Muscle layer of duodenum (tissue), 2 donors: ENCODE data around the gene PER2.

Source experiments
- H3K27ac ChIP-seq: one replicate; pipeline ENCODE4 v1.7.0; 2013; ENCODE audit warnings: mild to moderate bottlenecking, low read length
- H3K27me3 ChIP-seq: one replicate; pipeline ENCODE4 v1.7.0; 2013; ENCODE audit warnings: low read depth, mild to moderate bottlenecking, control low read depth, low read length
- H3K36me3 ChIP-seq, 2 donors: one replicate each; pipeline ENCODE4 v1.7.0; 2013; ENCODE audit warnings: low read length in 2 of 2, control low read depth in 1 of 2, mild to moderate bottlenecking in 1 of 2; ENCODE audit not compliant: insufficient read depth in 2 of 2, control insufficient read depth in 1 of 2
- H3K4me1 ChIP-seq, 2 donors: one replicate each; pipeline ENCODE4 v1.7.0; 2013; ENCODE audit warnings: low read length in 2 of 2, mild to moderate bottlenecking in 2 of 2, control low read depth in 1 of 2, moderate library complexity in 1 of 2; ENCODE audit not compliant: insufficient read depth in 2 of 2, control insufficient read depth in 1 of 2
- H3K4me3 ChIP-seq, 2 donors: one replicate each; pipeline ENCODE4 v1.7.0; 2013; ENCODE audit warnings: low read length in 2 of 2, low read depth in 1 of 2, mild to moderate bottlenecking in 1 of 2
- H3K9me3 ChIP-seq, 2 donors: one replicate each; pipeline ENCODE4 v1.7.0; 2013; ENCODE audit warnings: low read length in 2 of 2, control low read depth in 1 of 2, mild to moderate bottlenecking in 1 of 2; ENCODE audit not compliant: control insufficient read depth in 1 of 2
- donor health status: healthy.

Gene PER2

GRCh38 chr2:238294393-238295143, 6.2 kb upstream of the PER2 start:
- Histone ChIP-seq H3K4me1 (peaks cover 4 to 5% of the 10 kb centered on the region in 2 donors), H3K27me3 (no peaks in the 10 kb centered on the region), H3K27ac (no peak overlapping the region), H3K9me3 (no peaks in the 10 kb centered on the region), H3K36me3 (no peaks in the 10 kb centered on the region), H3K4me3 (no peak overlapping the region)

- no peak overlapping the region for H3K4me3 ChIP-seq
- H3K36me3 ChIP-seq, result no peaks in the 10 kb centered on the region
- H3K4me1 ChIP-seq, result peaks cover 8 to 9% of the 10 kb centered on the region in 2 donors
- H3K27me3 ChIP-seq, result no peaks in the 10 kb centered on the region
- no peaks in the 10 kb centered on the region for H3K9me3 ChIP-seq
- H3K27ac ChIP-seq, result no peak overlapping the region
Observed at GRCh38 chr2:238294046-238294392, 5.6 kb upstream of the PER2 start.

GRCh38 chr2:238291550-238292281, 3.3 kb upstream of the PER2 start:
- H3K4me1 ChIP-seq, result peaks cover 13 to 16% of the 10 kb centered on the region in 2 donors
- no peaks in the 10 kb centered on the region for H3K27me3 ChIP-seq
- no peak overlapping the region for H3K27ac ChIP-seq
- peaks cover 0 to 7% of the 10 kb centered on the region in 2 donors for H3K36me3 ChIP-seq
- no peaks in the 10 kb centered on the region for H3K9me3 ChIP-seq
- H3K4me3 ChIP-seq, result no peak overlapping the region

- H3K4me3 ChIP-seq, result no peak overlapping the region
- H3K27ac ChIP-seq, result peak overlapping the region; percentile 75
- peaks cover 19 to 23% of the 10 kb centered on the region in 2 donors for H3K4me1 ChIP-seq
- H3K9me3 ChIP-seq, result no peaks in the 10 kb centered on the region
- H3K36me3 ChIP-seq, result peaks cover 0 to 13% of the 10 kb centered on the region in 2 donors
- H3K27me3 ChIP-seq, result no peaks in the 10 kb centered on the region
Observed at GRCh38 chr2:238290715-238291549, 2.5 kb upstream of the PER2 start.

- Histone ChIP-seq H3K27me3 (no peaks in the 10 kb centered on the region), H3K4me1 (peaks cover 25 to 32% of the 10 kb centered on the region in 2 donors), H3K4me3 (no peak overlapping the region), H3K27ac (peak overlapping the region; percentile 83), H3K9me3 (no peaks in the 10 kb centered on the region), H3K36me3 (peaks cover 0 to 14% of the 10 kb centered on the region in 2 donors)
Observed at GRCh38 chr2:238290091-238290509, 1.7 kb upstream of the PER2 start.

GRCh38 chr2:238289574-238289973, 1.2 kb upstream of the PER2 start:
- Histone ChIP-seq H3K27ac (peak overlapping the region; percentile 83), H3K27me3 (no peaks in the 10 kb centered on the region), H3K4me1 (peaks cover 26 to 35% of the 10 kb centered on the region in 2 donors), H3K36me3 (peaks cover 0 to 14% of the 10 kb centered on the region in 2 donors), H3K4me3 (peak overlapping the region; percentile 60 to 82), H3K9me3 (no peaks in the 10 kb centered on the region)

- Histone ChIP-seq H3K27ac (peak overlapping the region; percentile 83), H3K27me3 (no peaks in the 10 kb centered on the region), H3K9me3 (no peaks in the 10 kb centered on the region), H3K36me3 (peaks cover 0 to 14% of the 10 kb centered on the region in 2 donors), H3K4me3 (peak overlapping the region; percentile 60 to 82), H3K4me1 (peaks cover 26 to 35% of the 10 kb centered on the region in 2 donors)
Observed at GRCh38 chr2:238288650-238289573, 502 bp upstream of the PER2 start.

GRCh38 chr2:238286987-238287736, 1.2 kb downstream of the PER2 start:
- Histone ChIP-seq H3K9me3 (no peaks in the 10 kb centered on the region), H3K27ac (peak overlapping the region; percentile 89), H3K36me3 (peaks cover 0 to 14% of the 10 kb centered on the region in 2 donors), H3K4me1 (peaks cover 26 to 41% of the 10 kb centered on the region in 2 donors), H3K27me3 (no peaks in the 10 kb centered on the region), H3K4me3 (peak overlapping the region; percentile 82 to 91)

GRCh38 chr2:238286551-238286950, 1.9 kb downstream of the PER2 start:
- Histone ChIP-seq H3K36me3 (peaks cover 0 to 14% of the 10 kb centered on the region in 2 donors), H3K9me3 (no peaks in the 10 kb centered on the region), H3K4me1 (peaks cover 26 to 47% of the 10 kb centered on the region in 2 donors), H3K27ac (peak overlapping the region; percentile 89), H3K27me3 (no peaks in the 10 kb centered on the region), H3K4me3 (peak overlapping the region; percentile 20 to 91)

GRCh38 chr2:238286095-238286494, 2.3 kb downstream of the PER2 start:
- H3K27ac ChIP-seq, result peak overlapping the region; percentile 89
- peak overlapping the region; percentile 20 to 22 for H3K4me3 ChIP-seq
- H3K36me3 ChIP-seq, result peaks cover 0 to 14% of the 10 kb centered on the region in 2 donors
- no peaks in the 10 kb centered on the region for H3K27me3 ChIP-seq
- no peaks in the 10 kb centered on the region for H3K9me3 ChIP-seq
- H3K4me1 ChIP-seq, result peaks cover 26 to 50% of the 10 kb centered on the region in 2 donors
